OCI-LY3 (cell line): ENCODE results near the gene SERPINE2.

Experiments
- EZH2phosphoT487 ChIP-seq: fragments of 200-600 bp; shearing (Covaris generic); IDR thresholded peaks from 2 replicates; pipeline ENCODE4 v1.6.1; 2018; ENCODE audit warnings: antibody characterized with exemption, mixed run types, low read depth
- TF ChIP-seq, protein P1 (sequence below): fragments of 200-600, 300-600 bp; sonication (generic); IDR thresholded peaks from 2 replicates; pipeline ENCODE4 v1.5.1; 2014; ENCODE audit warnings: antibody characterized with exemption, low read length, low read depth

GRCh38 chr2:223979730-223980396 is 59.2 kb downstream of the SERPINE2 start:
- TF ChIP-seq, protein P1, sequence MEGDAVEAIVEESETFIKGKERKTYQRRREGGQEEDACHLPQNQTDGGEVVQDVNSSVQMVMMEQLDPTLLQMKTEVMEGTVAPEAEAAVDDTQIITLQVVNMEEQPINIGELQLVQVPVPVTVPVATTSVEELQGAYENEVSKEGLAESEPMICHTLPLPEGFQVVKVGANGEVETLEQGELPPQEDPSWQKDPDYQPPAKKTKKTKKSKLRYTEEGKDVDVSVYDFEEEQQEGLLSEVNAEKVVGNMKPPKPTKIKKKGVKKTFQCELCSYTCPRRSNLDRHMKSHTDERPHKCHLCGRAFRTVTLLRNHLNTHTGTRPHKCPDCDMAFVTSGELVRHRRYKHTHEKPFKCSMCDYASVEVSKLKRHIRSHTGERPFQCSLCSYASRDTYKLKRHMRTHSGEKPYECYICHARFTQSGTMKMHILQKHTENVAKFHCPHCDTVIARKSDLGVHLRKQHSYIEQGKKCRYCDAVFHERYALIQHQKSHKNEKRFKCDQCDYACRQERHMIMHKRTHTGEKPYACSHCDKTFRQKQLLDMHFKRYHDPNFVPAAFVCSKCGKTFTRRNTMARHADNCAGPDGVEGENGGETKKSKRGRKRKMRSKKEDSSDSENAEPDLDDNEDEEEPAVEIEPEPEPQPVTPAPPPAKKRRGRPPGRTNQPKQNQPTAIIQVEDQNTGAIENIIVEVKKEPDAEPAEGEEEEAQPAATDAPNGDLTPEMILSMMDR = no peak
- no peak for TF ChIP-seq EZH2phosphoT487
